Loucy (cell line): ENCODE data around the gene VMP1.

ENCODE experiments used
- H2AFZ ChIP-seq: fragments of 200-600 bp; sonication (generic); 2 replicates; pipeline ENCODE4 v1.6.0; 2016; ENCODE audit warnings: antibody characterized with exemption, mild to moderate bottlenecking, low read length, moderate library complexity
- H3F3A ChIP-seq: fragments of 200-600 bp; 2 replicates; pipeline ENCODE4 v1.6.0; 2016; ENCODE audit warnings: antibody characterized with exemption, low read depth, mild to moderate bottlenecking
- H3K27me3 ChIP-seq: fragments of 200-600 bp; sonication (generic); 2 replicates; pipeline ENCODE4 v1.6.1; 2014; ENCODE audit warnings: low read length, mild to moderate bottlenecking; ENCODE audit not compliant: insufficient read depth, poor library complexity, severe bottlenecking
- H3K36me3 ChIP-seq: fragments of 200-600 bp; sonication (generic); 2 replicates; pipeline ENCODE4 v1.6.1; 2016; ENCODE audit warnings: low read length; ENCODE audit not compliant: insufficient read depth
- H3K4me1 ChIP-seq: fragments of 200-600 bp; sonication (generic); 2 replicates; pipeline ENCODE4 v1.5.1; 2014; ENCODE audit warnings: low read length, mild to moderate bottlenecking; ENCODE audit not compliant: insufficient read depth, poor library complexity, severe bottlenecking
- H3K4me2 ChIP-seq: fragments of 200-600 bp; sonication (generic); 2 replicates; pipeline ENCODE4 v1.6.0; 2014; ENCODE audit warnings: antibody characterized with exemption, low read length, low read depth, mild to moderate bottlenecking; ENCODE audit not compliant: poor library complexity, severe bottlenecking
- H3K4me3 ChIP-seq: fragments of 200-600 bp; sonication (generic); 2 replicates; pipeline ENCODE4 v1.5.1; 2014; ENCODE audit warnings: low read length, mild to moderate bottlenecking, mixed read lengths; ENCODE audit not compliant: poor library complexity, severe bottlenecking
- H3K79me2 ChIP-seq: fragments of 200-600 bp; sonication (generic); 2 replicates; pipeline ENCODE4 v1.6.1; 2014; ENCODE audit warnings: low read length; ENCODE audit not compliant: insufficient read depth
- H3K9ac ChIP-seq: fragments of 200-600 bp; sonication (generic); 2 replicates; pipeline ENCODE4 v1.6.0; 2014; ENCODE audit warnings: mild to moderate bottlenecking, low read depth, low read length, moderate library complexity; ENCODE audit not compliant: poor library complexity, severe bottlenecking
- H3K9me2 ChIP-seq: fragments of 200-600 bp; sonication (generic); replicated peaks from 2 replicates; pipeline ENCODE4 v1.6.1; 2016; ENCODE audit warnings: low read depth, low read length, mixed read lengths
- H3K9me3 ChIP-seq: fragments of 200-600 bp; sonication (generic); 2 replicates; pipeline ENCODE4 v1.6.1; 2014; ENCODE audit warnings: mild to moderate bottlenecking, antibody characterized with exemption, low read length, low read depth; ENCODE audit not compliant: insufficient read depth
- H4K20me1 ChIP-seq: fragments of 200-600 bp; sonication (generic); 2 replicates; pipeline ENCODE4 v1.6.0; 2014; ENCODE audit warnings: antibody characterized with exemption, low read length, mild to moderate bottlenecking; ENCODE audit not compliant: insufficient read depth, poor library complexity, severe bottlenecking
- EZH2phosphoT487 ChIP-seq: fragments of 200-600 bp; IDR thresholded peaks from 2 replicates; pipeline ENCODE4 v1.6.1; 2018; ENCODE audit warnings: antibody characterized with exemption, mild to moderate bottlenecking, moderate library complexity, borderline replicate concordance
- TF ChIP-seq, protein P1 (sequence below): fragments of 200-600 bp; sonication (generic); conservative IDR thresholded peaks from 2 replicates; pipeline ENCODE4 v1.5.1; 2014; ENCODE audit warnings: mild to moderate bottlenecking, antibody characterized with exemption, low read length

Gene VMP1

DNA sequence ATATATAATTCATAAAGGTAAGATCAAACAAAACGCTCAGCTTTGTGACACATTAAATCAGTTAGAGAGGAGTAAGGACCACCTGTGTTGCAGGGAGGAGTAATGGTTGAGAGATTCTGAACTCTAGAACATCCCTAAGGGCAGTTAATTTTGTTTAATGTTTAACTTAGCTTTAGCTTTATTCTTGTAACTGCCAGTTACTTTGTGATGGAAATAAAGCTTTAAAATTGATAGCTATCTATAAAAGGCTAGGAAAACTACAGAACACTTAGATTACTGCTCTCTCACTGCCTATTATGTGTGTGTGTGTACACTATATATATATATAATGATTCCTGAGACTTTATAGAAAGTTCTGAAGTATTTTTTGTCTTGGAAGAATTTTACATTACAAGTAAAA is 38.0 kb upstream of the VMP1 start:
- Histone ChIP-seq H3K4me1 (no peaks in the 10 kb centered on the region), H4K20me1 (peaks cover 4% of the 10 kb centered on the region)

DNA sequence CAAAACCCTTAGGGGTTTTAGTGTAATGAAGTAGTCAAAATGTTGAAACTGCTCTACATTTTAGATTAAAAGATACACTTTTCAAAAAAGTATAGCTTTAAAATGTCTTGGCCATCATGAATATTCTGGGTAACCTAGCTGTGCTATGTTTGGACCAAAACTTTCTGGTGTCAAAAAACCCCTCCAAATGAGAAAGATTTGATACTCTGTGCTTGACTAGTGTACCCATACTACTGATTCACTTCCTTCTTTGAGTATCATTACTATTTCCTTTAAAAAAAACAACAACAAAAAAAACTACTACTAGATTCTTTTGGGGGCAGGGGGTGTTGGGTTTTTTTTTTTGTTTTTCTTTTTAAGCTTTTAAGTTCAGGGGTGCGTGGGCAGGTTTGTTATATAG is 37.5 kb upstream of the VMP1 start:
- Histone ChIP-seq H3K36me3 (peaks cover 90% of the 10 kb centered on the region), H3K9me2 (no peaks in the 10 kb centered on the region), H3K27me3 (no peaks in the 10 kb centered on the region), H3K9ac (no peak overlapping the region), H3K79me2 (no peaks in the 10 kb centered on the region), H3K9me3 (no peaks in the 10 kb centered on the region), H4K20me1 (peaks cover 4% of the 10 kb centered on the region), H3K4me3 (no peak overlapping the region), H3K4me1 (no peaks in the 10 kb centered on the region), H3F3A (no peaks in the 10 kb centered on the region), H3K4me2 (no peak overlapping the region), H2AFZ (no peak overlapping the region)
- no peak for TF ChIP-seq EZH2phosphoT487
- TF ChIP-seq, protein P1, sequence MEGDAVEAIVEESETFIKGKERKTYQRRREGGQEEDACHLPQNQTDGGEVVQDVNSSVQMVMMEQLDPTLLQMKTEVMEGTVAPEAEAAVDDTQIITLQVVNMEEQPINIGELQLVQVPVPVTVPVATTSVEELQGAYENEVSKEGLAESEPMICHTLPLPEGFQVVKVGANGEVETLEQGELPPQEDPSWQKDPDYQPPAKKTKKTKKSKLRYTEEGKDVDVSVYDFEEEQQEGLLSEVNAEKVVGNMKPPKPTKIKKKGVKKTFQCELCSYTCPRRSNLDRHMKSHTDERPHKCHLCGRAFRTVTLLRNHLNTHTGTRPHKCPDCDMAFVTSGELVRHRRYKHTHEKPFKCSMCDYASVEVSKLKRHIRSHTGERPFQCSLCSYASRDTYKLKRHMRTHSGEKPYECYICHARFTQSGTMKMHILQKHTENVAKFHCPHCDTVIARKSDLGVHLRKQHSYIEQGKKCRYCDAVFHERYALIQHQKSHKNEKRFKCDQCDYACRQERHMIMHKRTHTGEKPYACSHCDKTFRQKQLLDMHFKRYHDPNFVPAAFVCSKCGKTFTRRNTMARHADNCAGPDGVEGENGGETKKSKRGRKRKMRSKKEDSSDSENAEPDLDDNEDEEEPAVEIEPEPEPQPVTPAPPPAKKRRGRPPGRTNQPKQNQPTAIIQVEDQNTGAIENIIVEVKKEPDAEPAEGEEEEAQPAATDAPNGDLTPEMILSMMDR: no peak

More for the DNA sequence above, 38.0 kb upstream of the VMP1 start:
- H3K9me2 ChIP-seq: no peaks in the 10 kb centered on the region
- no peaks in the 10 kb centered on the region for H3K27me3 ChIP-seq
- peaks cover 90% of the 10 kb centered on the region for H3K36me3 ChIP-seq
- H3K9me3 ChIP-seq: no peaks in the 10 kb centered on the region
- no peak for TF ChIP-seq EZH2phosphoT487
- TF ChIP-seq, protein P1: no peak
- H2AFZ ChIP-seq: no peak overlapping the region
- H3K9ac ChIP-seq: no peak overlapping the region
- H3K4me2 ChIP-seq: no peak overlapping the region
- H3K79me2 ChIP-seq: no peaks in the 10 kb centered on the region
- H3F3A ChIP-seq: no peaks in the 10 kb centered on the region
- no peak overlapping the region for H3K4me3 ChIP-seq

DNA sequence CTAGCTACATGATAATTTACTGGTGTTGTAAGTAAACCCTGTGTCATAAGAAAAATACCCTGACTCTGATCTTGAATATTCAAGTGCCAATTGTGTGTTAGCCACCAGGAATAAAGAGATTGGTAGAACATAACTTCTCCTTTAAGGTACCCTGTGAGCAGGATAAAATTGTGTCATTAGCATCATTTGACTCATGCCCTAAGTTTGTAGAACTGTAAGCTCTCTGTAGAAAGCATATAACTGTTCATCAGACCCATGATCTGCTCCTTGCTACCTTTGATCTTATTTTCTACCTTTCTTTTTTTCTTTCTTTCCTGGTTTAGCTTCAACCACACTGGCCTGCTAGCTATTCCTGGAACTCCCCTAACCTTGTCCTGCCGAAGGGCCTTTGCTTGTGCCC is 36.1 kb upstream of the VMP1 start:
- Histone ChIP-seq H3F3A (no peaks in the 10 kb centered on the region), H2AFZ (no peak overlapping the region), H3K27me3 (no peaks in the 10 kb centered on the region), H3K9ac (no peak overlapping the region), H3K4me2 (no peak overlapping the region), H3K79me2 (no peaks in the 10 kb centered on the region), H3K4me3 (no peak overlapping the region), H4K20me1 (peaks cover 4% of the 10 kb centered on the region), H3K4me1 (no peaks in the 10 kb centered on the region), H3K36me3 (peaks cover 93% of the 10 kb centered on the region), H3K9me2 (no peaks in the 10 kb centered on the region), H3K9me3 (no peaks in the 10 kb centered on the region)
- TF ChIP-seq, protein P1: no peak
- TF ChIP-seq EZH2phosphoT487: no peak
